NCI-H774 (cell line): ENCODE results near the gene XIRP1.

Experiments
- DNase-seq: peaks from one replicate; lab custom pipeline; 2025; lab: John Stamatoyannopoulos, UW

The XIRP1 gene

GRCh38 chr3:39208463-39209055, 16.2 kb upstream of the XIRP1 start:
- DNase-seq: no peak

DNA sequence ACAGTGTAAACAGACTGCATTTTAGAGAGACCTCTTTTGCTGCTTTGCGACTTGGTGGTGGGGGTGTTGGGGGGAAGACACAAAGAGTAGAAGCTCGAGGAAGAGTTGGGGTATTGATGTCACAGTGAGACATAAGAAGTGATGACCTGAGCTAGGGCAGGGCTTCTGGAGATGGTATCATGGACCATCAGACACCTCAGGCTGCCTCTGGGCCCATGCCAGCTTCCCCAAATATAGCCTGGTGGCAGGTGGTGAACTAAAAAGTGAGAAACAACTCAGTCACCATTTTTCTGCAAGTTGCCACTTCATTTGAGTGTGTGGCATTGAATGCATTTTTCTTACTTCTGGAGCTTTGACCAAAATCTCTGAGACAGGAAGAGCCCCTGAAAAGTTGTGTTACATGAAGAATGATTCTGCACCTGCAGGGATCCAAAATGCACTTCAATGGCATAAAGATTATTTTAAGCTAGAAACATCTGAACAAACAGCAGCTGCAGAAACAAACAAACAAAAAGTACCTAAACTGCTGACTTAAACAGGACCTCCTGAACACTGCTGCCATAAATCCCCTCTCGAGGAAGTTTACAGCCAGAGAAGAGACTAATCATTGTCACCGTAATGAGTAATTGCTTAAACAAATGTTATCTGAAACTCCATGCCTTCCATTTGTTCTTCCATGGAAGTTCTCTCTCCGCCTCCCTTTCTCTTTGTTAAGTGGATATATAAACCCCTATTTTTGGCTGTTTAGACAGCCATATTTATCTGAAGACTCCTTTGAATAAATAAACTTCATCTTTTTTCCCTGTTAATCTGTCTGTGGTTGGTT, 15.2 kb upstream of the XIRP1 start:
- no peak for DNase-seq

DNA sequence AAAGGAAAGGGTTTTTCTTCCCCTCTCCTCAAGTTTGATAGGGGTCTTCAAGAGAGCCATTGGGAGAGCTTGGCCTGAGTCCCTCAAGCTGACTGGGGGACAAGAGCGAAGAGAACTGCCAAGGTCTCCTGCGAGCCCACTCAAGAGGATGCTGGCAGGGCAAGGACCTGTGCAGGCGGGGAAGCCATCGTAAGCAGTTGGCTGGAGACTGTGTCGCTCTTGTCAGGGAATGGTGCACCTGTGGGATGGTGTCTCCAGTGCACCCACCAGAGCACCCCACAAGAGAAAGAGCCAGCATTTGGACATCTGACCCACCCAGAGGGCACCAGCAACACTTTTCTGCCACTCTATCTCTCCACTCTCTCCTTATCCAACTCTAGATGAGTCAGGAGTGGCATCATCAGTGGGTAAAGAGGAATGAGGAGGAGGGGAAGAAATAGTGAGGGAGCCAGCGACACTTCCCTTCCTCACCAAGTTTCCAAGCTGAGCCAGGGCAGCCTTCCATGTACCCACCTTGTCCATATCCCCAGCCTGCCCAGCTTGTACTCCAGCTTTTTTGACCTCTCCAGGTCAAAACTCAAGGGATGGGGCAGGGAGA, 13.6 kb upstream of the XIRP1 start:
- DNase-seq: no peak

GRCh38 chr3:39205131-39205530, 12.7 kb upstream of the XIRP1 start:
- DNase-seq: no peak

DNA sequence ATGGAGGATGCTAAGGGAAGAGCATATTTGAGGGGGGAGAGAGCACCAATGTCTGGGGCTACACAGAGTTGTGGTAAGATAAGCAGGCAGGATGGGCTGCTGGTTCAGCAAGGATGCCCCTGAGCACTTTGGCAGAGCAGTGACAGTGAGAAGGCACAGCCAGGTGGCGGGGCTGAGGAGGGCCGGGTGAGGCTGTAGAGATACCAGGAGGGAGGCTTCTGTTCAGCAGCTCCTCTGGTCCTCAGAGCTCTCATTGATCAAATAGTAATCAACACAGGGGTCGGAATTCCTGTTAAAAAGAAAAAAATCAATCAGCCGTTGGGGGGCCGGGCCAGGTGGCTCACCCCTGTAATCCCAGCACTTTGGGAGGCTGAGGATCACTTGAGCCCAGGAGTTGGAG, 11.5 kb upstream of the XIRP1 start:
- DNase-seq: no peak

DNA sequence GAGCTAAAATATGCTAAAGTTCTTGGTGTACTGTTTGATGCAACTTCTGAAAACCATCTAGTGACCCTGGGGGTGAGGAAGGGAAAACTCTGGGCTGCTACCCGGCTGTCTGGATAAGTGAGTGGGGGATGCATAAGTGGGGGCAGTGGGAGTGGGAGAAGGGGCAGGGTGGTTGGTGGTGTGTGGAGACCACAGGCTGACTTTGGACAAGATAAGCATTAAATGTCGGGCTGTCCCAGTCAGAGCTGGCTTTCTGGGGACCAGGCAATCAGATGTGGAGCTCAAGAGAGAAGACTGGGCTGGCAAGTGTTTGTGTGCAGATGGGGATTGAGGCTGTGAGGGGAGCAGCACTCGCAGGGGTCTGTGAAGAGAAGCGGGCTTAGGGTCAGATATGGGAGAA, 11.0 kb upstream of the XIRP1 start:
- no peak for DNase-seq

GRCh38 chr3:39202094-39202493, 9.7 kb upstream of the XIRP1 start:
- DNase-seq: no peak

DNA sequence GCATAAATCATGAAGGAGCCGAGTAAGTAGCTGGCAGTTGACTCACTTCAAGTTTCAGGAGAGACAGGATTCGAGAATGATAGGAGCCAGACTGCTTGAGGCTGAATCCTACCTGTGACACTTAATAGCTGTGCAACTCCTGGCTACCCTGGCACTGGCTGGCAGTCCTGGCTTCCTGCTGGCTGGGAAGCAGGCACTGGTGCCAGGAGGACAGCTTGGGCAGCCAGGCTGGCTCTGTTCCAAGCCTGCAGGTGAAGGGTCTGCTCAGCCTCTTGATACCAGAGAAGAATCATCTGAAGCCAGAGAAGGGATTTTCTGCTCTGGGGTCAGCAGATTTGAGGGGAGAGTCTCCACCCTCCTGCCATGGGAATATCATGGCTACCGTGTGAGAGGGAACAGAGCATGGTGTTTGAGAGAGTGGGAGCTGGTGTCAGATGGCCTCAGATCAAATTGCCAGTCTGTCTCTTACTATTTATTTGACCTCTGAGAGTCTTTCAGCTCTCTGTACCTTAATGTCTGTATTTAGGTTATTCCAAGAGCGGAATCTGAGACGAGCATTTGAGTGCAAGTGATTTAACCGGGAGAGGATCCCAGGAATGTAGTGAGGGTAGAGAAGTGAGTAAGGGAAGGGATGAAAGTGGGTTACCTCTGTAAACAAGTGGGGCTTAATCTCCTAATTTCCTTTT, 4.4 kb upstream of the XIRP1 start:
- DNase-seq: no peak

DNA sequence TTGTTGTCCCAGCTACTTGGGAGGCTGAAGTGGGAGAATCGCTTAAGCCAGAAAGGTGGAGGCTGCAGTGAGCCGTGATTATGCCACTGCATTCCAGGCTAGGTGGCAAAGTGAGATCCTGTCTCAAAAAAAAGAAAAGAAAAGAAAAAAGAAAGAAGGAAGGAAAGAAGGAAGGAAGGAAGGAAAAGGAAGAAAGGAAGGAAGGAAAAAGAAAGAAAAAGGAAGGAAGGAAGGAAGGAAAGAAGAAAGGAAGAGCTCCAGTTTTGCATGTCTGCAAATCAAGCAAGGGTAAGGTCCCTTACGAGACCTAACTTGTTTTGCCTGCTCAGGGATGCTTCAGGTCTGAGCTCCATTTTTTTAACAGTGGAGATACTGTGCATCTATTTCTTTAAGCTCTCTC, 3.6 kb upstream of the XIRP1 start:
- DNase-seq: no peak

DNA sequence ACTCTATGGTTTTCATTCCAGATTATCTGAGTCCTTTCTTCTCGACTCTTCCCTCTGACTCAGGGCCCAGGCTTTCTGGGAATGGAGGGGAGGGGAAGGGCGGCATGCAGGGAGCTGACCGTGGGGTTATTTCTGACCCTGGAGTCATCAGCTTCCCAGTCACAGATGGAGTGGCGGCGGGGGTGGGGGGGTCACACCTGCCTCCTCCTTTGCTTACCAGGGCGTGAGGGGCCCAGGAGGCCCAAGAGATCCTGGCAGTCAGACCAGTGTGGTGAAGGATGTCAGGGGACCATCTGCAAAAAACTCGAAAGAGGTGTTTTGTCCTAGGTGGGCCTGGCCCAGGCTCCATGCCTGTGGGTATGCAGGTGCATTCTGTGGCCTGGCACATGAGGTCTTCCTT, 996 bp upstream of the XIRP1 start:
- DNase-seq: no peak

DNA sequence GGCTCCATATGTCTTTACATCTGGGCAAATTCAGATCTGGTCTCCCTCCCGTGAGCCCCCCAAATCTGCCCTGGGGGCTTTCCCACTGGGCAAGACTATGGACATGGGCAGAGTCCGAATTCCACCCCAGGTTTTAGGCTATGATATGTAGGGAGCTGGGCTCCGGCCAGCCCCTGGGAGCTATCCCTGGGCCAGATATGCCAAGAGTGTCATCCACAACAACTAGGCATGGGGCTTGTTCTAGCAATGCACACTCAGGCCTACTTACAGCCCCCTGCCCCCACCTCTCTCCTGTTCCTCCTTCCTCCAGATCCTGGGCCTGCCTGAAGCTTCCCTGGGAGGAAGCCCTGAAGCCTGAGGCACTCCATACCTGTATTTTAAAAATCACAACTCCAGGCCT, 622 bp downstream of the XIRP1 start:
- no peak for DNase-seq

GRCh38 chr3:39191111-39191510, 1.3 kb downstream of the XIRP1 start:
- DNase-seq: no peak

GRCh38 chr3:39190281-39191025, 1.9 kb downstream of the XIRP1 start:
- DNase-seq: no peak

- peak; percentile 22 for DNase-seq
Measured at GRCh38 chr3:39189959-39190269, 2.5 kb downstream of the XIRP1 start.

- no peak for DNase-seq
Measured at GRCh38 chr3:39189150-39189958, 3.0 kb downstream of the XIRP1 start.

GRCh38 chr3:39188271-39189149, 3.9 kb downstream of the XIRP1 start:
- no peak for DNase-seq

DNA sequence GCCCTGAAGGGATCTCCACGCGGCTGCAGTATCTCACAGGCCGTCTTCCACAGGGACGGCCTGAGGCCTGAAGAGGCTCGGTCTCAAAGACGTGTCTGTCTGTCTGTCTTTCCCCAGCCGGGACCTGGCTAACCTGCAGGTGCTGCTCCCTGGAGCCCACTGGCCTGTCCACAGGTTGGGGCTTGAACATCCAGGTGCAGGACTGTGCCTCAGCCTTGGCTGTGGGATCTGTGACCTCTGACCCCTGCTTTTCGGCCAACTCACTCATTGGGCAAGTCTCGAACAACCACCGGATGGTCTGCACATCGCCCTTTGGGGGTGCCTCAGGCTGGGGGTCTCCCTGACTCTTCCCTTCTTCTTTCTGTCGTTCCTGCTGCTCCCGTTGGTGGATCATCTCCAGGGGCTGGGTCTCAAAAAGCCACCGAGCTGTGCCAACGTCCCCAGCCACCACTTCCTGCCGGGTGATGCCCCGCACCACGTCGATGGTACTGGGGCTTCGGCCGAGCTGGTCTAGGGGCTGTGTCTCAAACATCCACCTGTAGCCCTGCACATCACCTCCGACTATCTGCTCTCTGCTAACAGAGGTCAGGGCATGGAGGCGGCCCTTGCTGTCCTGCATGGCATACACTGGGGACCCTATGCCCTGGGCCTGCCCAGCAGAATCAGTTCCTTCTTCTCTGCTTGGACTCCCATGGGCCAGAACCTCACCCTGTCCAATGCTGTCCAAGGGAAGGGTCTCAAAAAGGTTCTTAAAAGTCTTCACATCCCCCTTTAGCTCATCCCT, 4.8 kb downstream of the XIRP1 start:
- DNase-seq: no peak

DNA sequence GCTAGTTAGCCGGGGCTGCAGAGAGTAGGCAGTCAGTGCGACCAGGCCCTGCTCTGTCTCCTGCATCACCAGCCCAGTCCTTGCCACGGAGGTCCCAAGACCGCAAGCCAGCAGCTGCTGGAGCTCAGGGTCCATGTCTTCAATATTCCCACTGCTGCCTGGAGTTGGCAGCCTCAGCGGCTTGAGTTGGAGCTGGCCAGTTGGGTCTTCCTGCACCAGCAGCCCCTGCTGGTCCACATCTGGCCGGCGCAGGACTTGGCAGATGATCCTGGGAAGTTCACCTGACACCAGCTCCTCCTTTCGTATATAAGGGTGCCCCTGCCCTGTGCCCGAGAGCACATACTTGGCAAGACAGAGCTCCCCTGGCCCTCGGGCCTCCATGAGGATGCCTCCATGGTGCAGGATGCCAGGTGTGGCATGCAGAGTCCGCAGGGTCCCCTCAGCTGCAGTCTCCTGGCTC, 5.7 kb downstream of the XIRP1 start:
- DNase-seq: no peak

GRCh38 chr3:39185959-39186691, 6.3 kb downstream of the XIRP1 start:
- no peak for DNase-seq
